ENCODE results near the gene NT5C3B.
A peak's percentile ranks its signal among the peaks of the same experiment; 100 is the strongest.
"Not testable (repeated sequence)": the region's sequence is repeated elsewhere in the genome, so short reads cannot be mapped to it uniquely, and the experiment has no call there.

Gene NT5C3B

DNA sequence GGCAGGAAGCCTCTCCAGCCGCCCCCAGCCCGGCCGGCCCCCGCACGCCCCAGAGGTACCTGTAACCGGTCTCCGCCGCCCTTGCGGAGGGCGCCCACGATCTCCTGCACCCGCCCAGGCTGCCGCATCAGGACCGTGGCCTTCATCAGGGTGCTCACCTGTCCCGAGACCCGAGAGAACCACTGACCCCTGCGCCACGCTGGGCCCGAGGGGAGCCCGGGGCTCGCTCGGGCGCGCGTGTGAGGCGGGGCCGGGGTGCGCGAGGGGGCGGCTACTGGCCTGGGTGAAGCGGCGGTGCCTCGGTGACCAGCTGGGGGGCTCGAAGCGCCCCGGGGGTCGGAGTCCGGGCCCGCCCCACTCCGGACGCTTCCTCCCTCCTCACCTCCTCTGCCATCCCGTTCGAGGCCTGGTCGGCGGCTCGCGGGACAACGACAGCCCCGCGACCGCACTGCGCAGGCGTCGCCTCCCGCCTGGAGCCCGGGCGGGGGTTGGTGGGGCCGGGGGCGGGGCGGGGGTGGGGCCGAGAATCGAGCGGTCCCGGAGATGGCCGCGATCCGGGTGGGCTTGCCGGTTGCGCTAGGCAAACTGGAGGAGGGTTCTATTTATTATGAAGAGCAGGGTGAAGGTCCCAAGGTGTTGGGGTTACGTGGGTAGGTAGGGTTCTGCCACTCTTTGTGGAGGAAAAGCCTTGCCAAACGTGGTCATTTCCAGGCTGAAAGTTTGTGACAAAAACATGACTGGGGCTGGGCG lies at the start of gene NT5C3B:
Gene NT5C3B, minus strand, starts transcription at position 433 of the 750 bp plus-strand sequence. Its CDS starts 39 bp downstream, at position 394.
- DNase-seq = peak; percentile 10

DNA sequence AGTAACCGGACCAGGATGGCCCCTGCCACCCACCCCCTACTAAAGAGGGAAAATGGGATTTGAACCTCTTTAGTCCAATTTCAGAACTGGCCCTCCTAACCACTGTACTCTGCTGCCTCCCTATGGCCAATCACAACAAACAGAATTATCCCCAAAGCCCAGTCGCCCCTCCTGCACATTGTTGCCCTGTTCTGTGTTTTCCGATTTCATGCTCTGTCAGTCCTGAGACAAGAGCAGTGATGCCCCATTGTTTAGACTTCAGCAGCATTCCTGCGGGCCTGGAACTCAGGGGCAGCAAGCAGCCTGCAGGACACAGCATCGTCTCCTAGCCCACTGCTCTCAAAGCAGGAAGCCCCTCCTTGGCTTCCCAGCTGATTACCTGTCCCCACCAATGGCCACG lies 49.7 kb upstream of the NT5C3B start:
- DNase-seq = peak; percentile 18

DNA sequence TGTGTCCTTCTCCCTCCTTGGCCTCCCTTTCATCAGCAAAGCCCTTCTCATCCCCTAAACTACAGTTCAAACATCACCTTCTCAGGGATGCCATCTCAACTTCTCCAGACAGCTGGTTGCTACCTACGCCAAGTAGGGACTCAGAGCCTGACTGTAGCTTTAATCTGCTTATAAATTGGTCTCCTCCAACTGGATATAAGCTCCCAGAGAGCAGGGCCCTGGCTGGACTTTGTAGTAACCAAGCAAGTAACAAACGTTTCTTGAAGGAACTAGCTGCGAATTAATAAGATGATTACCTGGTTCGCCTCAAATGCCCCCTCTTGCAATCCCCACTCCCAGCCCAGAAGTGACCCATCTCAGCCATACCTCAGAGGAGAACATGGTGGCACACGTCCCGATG lies 46.7 kb upstream of the NT5C3B start:
- no peak for DNase-seq

DNA sequence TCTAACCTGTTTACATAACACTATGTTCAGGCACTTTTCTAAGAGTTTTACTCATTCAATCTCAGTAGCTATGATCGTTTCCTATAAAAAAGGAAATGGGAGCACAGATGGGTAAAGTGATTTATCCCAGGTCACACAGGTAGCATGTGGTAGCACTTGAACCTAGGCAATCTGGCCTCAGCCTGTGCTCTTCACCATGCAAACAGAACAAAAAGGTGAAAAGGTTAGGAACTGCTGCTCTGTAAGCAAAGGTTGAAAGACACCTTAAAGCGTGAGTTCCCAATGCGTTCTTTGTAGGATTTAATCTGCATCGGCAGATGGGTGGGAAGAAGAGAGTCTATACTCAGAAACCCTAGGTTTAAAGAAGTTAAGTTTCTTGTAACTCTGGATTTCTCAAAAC lies 44.1 kb upstream of the NT5C3B start:
- no peak for DNase-seq

DNA sequence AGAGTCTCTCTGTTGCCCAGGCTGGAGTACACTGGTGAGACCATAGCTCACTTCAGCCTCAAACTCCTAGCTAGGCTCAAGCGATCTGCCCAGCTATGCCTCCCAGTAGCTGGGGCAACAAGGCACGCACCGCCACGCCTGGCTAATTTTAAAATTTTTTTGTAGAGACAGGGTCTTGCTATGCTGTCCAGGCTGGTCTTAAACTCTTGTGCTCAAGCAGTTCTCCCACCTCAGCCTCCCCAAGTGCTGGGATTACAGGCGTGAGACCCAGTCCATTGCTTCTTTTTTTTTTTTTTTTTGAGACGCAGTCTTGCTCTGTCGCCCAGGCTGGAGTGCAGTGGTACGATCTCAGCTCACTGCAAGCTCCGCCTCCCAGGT lies 38.2 kb upstream of the NT5C3B start:
- not testable (repeated sequence) for DNase-seq

DNA sequence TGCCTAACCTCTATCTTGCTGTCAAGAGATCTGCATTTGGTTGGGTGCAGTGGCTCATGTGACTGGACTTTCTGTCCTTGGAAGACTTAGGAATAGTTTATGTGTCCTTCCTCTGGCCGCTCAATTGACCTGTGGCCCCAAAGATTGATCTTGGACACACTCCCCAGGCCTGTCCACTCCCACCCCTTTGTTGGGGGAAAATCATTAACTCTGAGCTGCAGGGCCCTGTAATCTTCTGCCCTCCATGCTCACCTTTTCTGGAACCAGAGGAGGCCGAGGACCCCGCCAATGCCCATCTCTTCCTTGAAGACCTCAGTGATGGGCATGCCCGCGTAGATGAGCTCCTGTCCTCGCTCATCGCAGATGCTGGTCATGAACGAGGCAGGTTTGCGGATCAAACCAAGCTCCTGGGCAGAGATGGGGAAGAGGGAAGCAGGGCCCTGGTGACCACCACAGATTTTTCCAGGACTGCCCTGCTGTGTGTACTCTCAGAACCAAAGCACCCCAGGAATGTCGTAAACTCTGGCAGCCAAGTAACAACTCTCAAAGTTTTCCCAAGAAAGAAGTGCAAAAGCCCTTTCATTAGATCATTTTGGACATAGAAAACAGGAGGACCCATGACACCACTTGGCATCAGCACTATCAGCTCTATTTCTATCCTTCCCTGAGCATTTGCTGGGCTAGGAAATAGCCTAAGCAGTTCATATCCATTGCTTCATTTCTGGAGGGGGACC lies 37.7 kb upstream of the NT5C3B start:
- no peak for DNase-seq

DNA sequence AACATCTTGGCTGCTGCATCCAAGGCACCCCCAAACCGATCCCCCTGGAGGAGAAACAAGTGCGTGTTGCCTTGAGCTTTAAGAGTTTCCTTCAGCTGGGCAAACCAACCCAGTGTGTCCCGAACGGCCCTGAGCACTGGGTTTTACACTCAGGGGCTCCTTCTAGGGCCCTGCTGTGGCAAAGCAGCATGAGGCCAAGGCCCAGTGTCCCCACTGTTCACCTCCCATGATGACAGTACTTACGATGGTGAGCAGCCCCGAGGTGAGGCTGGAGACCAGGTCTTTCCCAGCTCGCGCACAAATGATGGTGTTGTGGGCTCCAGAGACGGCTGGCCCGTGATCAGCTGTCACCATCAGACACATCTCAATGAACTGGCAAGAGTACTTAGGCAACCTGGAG lies 35.8 kb upstream of the NT5C3B start:
- no peak for DNase-seq

DNA sequence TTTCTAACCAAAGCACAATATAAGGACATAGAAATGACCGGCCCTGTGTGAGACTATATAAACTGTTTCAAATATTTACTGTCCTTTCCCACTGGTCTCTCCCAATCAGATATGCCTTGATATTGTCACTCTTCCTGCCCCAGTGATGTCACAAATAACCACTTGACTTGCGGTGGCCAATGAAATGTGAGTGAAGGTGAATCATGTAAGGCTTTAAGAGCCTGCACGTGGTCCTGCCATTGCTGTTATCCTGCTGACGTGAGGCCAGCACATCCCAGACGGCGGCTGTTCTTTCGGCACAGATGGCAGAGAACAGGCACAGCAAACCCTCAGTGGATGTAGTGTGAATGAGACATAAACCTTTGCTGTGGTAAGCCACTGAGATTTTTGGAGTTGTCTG lies 34.6 kb upstream of the NT5C3B start:
- no peak for DNase-seq

DNA sequence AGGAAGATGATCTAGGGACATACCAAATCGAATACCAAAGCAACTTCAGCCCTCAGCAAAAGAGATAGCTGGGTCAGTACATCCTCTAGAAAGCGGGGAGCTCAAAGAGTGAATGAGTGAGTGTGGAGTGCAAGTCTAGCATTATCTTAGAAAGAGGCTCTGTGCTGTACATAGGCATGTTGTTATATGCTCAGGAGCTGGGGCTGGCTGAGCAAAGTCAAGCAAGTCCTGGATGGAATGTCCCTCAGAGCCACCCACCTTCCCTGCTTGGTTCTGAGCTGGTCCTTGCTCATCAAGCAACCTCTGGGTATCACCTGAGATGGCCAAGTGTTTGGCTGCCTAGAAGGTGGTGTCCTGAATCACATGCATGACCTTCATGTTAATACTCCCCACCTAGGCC lies 34.1 kb upstream of the NT5C3B start:
- no peak for DNase-seq

DNA sequence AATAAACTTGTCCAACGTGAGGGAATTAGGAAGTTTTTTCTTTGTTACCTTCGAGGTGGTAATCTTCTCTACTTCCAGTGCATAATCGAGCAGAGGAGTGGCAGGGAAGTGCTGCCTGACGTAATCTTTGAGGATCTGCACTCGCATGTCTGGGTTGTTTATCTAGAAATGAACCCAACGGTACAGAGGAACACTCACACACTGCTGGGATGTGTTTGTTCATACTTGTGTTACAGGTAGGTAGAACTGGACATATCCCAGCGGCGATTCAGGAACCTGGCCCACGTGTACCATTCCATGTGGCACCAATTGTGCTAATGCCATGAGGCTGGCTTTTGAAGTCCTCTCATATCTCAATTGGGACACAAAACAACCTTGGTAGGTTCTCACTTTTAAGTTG lies 33.4 kb upstream of the NT5C3B start:
- DNase-seq = no peak

DNA sequence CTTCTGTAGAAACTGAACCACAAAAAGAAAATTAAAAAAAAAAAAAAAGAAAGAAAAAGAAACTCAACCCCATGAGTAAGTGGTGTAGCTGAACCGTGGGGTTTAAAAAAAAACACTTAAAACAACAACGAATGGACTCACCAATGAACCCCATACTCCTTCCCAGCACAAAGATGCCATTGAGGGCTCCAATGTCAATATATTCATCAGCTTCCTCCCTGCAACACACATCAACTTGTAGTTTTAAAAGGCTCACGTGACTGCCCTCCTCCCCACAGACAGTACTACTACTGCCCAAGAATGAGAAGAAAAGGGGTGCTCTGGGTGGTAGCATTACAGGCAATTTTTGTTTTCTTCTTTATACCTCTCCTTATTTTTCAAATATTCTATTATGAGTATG lies 32.5 kb upstream of the NT5C3B start:
- no peak for DNase-seq

DNA sequence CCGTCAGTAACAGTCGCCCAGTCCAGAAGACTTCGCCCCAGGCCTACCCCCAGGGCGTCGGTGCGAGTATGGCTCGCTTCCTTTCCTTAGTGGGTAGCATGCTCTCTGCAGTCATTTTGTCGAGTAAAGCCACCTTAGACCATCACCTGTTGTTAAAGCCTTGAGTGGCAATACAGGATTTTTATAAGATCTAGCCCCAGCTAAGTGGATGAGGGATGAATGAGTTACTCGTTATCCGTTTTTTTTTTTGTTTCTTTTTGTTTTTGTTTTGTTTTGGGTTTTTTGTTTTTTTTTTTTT lies 29.5 kb upstream of the NT5C3B start:
- no peak for DNase-seq

DNA sequence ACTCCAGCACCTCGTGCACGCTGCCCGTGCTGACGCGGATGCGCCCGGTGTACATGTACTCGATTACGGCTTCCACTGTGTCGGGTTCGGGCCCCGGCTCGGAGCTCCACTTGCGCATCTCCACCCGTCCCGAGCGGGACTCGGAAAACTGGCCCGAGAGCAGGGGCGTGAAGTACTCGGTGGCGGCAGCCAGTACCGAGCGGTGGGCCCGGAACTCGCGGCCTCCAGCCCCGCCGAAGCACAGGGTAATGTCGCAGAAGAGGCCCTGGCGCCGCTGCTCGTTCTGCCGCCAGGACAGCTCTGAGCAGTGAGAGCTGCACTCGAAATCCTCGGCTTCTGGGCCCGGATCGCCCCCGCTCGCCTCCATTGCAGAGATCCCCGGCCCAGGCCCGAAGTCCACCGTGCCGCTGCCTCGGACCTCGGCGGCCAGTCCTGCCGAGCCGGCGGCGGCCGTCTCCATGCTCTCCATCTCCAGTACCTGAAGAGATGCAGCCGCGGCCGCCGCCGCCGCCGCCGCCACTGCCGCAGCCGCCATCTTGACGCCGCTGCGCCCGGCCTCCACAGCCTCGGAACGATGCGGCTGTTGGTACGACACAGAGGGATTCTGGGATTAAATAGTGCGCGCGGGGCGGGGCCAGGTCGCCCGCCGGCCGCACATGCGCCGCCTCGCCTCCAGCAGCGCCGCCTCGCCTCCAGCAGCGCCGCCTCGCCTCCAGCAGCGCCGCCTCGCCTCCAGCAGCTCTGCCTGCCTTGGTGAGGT lies 29.0 kb upstream of the NT5C3B start, which contains the start of gene KLHL11:
Gene KLHL11, minus strand, starts transcription at position 588 of the 760 bp plus-strand sequence. Its CDS starts 53 bp downstream, at position 535.
- DNase-seq = peak; percentile 92

DNA sequence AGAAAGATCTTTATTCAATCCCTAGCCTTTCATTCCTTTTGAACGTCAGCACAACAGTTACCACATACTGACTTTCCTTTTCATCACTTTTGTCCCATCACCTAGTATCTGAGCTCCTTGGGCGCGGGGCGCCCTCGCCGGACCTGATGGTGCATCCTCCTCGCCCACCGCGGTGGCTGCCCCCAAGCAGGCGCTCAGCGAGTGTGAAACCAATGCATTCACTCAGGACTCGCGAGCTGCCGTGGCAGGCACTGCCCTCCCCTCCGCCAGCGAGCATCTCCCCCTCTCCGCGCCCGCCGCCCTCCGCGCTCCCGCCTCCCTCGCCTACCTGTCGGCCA lies 28.4 kb upstream of the NT5C3B start:
- DNase-seq = peak; percentile 44

DNA sequence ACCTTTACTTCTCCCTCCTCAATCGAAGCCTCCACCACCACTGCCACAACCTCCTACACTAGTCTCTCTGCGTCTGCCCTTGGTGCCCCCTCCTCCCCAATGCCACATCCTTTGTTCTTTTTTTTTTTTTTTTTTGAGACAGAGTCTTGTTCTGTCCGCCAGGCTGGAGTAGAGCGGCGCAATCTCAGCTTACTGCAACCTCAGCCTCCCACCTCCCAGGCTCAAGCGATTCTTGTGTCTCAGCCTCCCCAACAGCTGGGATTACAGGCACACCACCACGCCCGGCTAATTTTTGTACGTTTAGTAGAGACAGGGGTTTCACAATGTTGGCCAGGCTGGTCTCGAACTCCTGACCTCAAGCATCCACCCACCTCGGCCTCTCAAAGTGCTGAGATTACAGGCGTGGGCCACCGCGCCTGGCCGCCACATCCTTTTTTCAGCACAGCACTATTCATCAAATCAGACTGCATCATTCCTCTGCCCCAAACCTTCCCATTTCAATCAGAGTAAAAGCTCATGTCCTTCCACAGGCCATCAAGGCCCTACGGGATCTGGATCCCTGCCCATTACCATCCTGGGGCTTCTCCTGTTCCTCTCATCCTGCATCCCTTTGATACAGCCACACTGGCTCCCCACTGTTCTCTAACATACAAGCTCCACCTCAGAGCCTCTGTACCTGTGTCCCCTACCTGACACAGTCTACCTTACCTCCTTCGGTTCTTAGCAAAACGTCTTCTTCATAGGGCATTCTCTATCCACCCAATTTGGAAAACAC lies 27.2 kb upstream of the NT5C3B start:
- DNase-seq = no peak

DNA sequence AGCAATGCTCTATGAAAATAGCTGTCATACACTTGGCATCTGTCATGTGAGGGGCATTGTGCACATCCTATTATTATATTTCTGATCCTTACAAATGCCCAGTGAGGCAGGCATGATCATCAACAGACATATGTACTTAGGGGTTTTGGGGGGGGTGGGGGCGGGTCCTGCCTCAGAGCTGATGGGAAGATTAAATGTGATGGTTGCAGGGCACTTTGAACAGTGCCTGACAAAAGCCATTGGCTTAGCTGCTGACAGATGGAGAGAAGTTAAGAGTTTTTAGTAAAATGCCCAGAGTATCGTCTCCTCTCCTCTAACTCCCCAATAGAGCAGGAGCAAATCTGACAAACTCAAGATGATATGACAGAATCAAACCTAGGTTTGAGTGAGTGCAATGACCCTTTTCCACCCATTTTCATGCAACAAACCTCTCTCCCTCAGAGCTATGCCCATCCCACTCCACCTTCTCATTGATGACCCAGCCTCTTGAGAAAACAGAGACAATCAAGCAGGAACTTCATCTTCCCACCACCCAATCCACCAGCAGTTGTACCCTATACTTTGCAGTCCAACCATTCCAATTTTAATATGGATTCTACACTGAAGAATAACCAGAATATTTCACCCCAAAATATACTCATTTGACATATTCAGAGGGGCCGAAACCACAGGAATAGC lies 24.4 kb upstream of the NT5C3B start:
- no peak for DNase-seq

DNA sequence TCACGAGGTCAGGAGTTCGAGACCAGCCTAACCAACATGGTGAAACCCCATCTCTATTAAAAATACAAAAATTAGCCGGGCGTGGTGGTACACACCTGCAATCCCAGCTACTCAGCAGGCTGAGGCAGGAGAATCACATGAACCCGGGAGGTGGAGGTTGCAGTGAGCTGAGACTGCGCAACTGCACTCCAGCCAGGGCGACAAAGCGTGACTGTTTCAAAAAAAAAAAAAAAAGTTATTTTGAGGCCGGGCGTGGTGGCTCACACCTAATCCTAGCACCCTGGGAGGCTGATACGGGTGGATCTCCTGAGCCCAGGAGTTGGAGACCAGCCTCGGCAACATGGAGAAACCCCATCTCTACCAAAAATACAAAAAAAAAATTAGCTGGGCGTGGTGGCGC lies 15.3 kb upstream of the NT5C3B start:
- not testable (repeated sequence) for DNase-seq

DNA sequence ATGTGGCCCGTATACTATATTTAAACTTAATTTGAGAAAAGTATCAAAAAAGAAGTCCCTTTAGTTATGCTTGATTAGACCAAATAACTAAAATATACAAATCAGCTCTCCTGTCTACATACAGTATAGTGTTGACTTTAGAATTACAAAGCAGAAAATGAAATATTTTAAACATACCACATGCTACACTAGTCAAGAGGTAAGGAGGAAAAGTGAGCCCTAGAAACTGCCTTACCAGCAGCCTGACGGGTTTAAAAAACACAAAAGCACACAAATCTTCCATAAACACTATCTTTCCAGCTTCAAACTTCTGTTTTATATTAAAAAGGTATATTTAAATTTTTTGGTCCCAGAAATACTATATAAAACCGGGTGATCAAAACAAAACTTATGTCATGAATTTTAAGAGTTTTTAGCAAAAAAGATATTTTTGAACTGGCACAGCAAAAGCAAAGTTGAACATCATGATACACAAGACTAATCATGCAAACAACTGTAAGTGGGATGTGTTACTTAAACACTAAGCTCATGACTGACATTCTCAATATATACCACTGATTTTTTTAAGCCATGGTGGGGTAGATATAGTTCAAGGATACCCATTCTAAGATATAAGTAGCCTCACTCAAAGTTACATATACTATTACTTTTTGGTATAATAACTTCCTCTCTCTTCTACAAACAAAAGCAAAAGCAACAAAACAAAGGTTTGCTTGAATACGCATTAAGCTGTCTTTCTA lies 13.4 kb upstream of the NT5C3B start:
- DNase-seq = no peak

DNA sequence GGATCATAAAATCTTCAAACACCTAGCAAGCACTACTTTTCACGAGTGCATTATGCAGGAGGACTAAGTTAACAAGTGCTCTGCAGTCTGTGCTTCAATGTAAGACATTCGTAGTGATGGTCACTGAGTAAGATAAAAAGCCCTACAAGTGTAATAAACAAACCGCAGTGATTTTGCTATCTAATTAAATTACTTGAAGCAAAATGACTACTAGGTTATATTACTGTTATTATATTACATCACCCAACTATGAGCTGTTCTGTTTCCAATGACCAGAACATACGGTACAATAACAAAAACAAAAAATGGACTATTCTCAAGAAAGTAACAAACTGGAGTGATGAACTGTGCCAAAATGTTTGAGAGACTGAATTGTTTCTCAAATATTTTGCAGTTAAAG lies 12.8 kb upstream of the NT5C3B start:
- no peak for DNase-seq

DNA sequence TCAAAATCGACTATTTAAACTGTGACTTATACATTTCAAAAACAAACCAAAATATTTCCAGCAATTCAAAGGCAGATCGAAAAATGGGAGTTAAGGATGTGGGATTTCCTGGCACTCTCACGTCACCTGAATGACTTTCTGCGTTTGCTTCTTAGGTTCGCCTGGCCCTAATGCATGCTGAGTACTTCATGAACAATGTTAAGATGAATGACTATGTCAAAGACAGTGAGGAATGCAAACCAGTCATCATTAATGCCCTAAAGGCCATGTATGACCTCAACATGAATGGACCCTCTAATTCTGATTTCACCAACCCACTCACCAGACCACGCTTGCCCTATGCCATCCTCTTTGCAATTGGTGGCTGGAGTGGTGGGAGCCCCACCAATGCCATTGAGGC lies 8.9 kb upstream of the NT5C3B start:
- DNase-seq = no peak

DNA sequence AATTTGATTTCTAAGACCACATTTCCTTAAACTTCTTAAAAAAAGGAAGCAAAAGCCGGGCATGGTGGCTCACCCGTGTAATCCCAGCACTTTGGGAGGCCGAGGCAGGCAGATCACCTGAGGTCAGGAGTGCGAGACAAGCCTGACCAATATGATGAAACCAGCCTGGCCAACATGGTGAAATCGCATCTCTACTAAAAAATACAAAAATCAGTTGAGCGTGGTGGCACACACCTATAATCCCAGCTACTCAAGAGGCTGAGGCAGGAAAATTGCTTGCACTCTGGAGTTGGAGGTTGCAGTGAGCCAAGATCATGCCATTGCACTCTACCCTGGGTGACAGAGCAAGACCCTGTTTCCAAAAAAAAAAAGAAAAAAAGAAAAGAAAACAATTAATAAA lies 4.7 kb upstream of the NT5C3B start:
- not testable (repeated sequence) for DNase-seq

DNA sequence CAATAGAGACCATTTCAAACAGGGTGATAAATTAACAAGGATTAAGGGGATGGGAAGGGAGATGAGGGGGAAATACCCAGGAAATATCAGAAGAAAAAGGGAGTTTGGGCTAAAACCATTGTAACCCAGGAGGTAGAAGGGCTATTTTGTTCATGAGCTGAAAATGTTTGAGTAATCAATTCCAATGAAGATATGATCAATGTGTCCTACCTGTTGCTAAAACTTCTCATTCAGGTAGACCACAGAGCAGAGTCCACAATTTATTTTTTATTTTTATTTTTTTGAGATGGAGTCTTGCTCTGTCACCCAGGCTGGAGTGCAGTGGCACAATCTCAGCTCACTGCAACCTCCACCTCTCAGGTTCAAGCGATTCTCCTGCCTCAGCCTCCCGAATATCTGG lies 3.4 kb upstream of the NT5C3B start:
- not testable (repeated sequence) for DNase-seq
